SIG-M5 (cell line): Measurements from ENCODE around the gene PPP1R14B.

Experiments
- DNase-seq: peaks from one replicate; lab custom pipeline; 2025; lab: John Stamatoyannopoulos, UW

PPP1R14B gene

GRCh38 chr11:64281957-64282770, 35.4 kb upstream of the PPP1R14B start:
- DNase-seq: no peak

- no peak for DNase-seq
Observed at GRCh38 chr11:64278576-64279190, 31.9 kb upstream of the PPP1R14B start.

- DNase-seq: no peak
Observed at GRCh38 chr11:64276653-64277431, 30.1 kb upstream of the PPP1R14B start.

- DNase-seq: no peak
Observed at GRCh38 chr11:64275841-64276240, 29.1 kb upstream of the PPP1R14B start.

GRCh38 chr11:64275031-64275800, 28.5 kb upstream of the PPP1R14B start:
- no peak for DNase-seq

- DNase-seq: peak; percentile 90
Observed at GRCh38 chr11:64269540-64270220, 22.9 kb upstream of the PPP1R14B start.

GRCh38 chr11:64268893-64269539, 22.3 kb upstream of the PPP1R14B start:
- no peak for DNase-seq

- DNase-seq: no peak
Observed at GRCh38 chr11:64268025-64268892, 21.5 kb upstream of the PPP1R14B start.

- DNase-seq: no peak
Observed at GRCh38 chr11:64267207-64267945, 20.6 kb upstream of the PPP1R14B start.

- no peak for DNase-seq
Observed at GRCh38 chr11:64266339-64266738, 19.6 kb upstream of the PPP1R14B start.

GRCh38 chr11:64265176-64266160, 18.7 kb upstream of the PPP1R14B start:
- no peak for DNase-seq

- DNase-seq: no peak
Observed at GRCh38 chr11:64264371-64264852, 17.7 kb upstream of the PPP1R14B start.

- DNase-seq: no peak
Observed at GRCh38 chr11:64263947-64264317, 17.2 kb upstream of the PPP1R14B start.

- no peak for DNase-seq
Observed at GRCh38 chr11:64263021-64263946, 16.5 kb upstream of the PPP1R14B start.

GRCh38 chr11:64262271-64263002, 15.7 kb upstream of the PPP1R14B start:
- DNase-seq: no peak

GRCh38 chr11:64261556-64262080, 14.9 kb upstream of the PPP1R14B start:
- no peak for DNase-seq
